Superior temporal gyrus (tissue), 1 donor: Measurements from ENCODE around the gene CDK5RAP2.
"Not testable (repeated sequence)": the region's sequence is repeated elsewhere in the genome, so short reads cannot be mapped to it uniquely, and the experiment has no call there.

Source experiments
- DNase-seq: peaks from one replicate; pipeline ENCODE4 v3.0.0-alpha.2; 2016; ENCODE audit errors: extremely low spot score

Gene CDK5RAP2

GRCh38 chr9:120592210-120592609, 12.2 kb upstream of the CDK5RAP2 start:
- DNase-seq = no peak

- DNase-seq = peak; percentile 32
These were observed 7.4 kb upstream of the CDK5RAP2 start for GRCh38 chr9:120587328-120587727.

DNA sequence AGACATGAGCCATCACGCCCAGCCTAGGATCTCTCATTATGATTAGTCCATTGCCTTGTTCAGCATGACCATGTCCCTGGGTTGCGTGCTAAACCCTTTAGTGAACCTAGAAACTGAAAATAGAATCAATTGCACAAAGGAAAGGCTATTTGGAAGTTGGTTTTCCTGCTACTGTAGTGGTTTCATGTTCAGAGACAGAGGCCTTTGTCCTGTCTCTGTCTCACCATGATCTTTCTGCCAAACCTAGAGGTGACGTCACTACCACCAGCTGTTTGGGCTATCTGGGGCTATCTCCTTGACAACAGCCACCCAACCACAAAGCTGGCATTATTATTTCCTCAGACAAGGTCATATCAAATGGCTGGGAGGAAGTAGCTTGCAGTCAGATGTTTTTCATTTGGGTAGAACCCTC, 4.0 kb upstream of the CDK5RAP2 start:
- peak; percentile 98 for DNase-seq

DNA sequence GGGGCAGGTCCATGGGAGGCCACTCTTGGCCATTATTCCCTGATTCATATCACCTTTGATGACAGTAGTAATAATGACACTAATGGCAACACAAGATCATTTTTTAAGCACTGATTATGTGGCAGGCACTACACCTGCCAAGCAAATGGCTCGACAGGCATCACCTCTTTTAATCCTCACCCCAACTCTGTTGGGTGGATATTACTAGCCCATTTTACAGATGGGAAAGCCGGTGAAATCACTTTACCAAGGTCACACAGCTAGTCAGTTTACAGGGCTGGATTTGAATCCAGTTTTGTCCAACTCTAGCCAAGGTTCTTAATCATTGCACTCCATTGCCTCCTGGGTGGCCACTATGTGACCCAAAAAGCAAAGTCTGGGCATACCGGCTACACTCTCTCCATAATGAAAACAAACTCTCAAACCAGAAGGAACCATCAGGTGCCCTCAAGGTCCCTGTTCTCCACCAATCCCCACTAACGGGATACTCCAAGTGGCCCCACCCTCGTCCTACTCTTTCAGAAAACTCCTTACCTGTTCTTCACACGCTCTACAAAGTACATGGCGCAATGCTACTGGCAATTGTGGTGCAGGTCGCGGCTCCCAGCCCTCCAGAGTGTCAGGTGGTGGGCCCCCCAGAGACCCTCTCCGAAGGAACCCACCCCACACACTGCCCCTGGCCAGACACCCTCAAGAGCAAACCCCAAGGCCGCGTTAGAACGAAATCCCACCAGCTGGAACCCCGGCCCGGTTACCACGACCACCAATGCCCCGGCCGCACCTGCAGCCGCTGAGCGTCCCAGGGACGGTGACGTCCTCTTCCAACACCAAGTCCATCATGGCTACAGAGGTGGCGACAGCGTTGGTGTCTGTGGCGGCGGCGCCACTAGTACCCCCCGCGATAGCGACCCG, 572 bp downstream of the CDK5RAP2 start:
- no peak for DNase-seq

GRCh38 chr9:120574473-120574872, 5.5 kb downstream of the CDK5RAP2 start:
- no peak for DNase-seq

DNA sequence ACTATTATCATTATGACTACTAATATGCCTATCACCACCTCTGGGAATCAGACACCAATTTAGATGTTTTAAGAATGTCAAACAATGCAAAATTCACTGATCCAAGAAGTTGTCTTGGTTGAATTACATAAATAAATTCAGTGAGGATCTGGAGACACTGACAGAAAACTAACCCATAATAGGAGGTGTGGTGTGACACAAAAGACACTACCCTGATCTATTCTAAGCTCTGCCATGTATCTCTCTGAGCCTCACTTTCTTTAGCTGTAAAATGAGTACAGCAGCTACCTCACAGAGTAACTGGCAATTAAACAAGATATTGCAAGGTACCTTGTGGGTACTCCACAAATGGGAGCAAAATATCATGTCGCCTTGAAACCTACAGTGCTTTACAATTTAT, 7.5 kb downstream of the CDK5RAP2 start:
- DNase-seq = no peak

DNA sequence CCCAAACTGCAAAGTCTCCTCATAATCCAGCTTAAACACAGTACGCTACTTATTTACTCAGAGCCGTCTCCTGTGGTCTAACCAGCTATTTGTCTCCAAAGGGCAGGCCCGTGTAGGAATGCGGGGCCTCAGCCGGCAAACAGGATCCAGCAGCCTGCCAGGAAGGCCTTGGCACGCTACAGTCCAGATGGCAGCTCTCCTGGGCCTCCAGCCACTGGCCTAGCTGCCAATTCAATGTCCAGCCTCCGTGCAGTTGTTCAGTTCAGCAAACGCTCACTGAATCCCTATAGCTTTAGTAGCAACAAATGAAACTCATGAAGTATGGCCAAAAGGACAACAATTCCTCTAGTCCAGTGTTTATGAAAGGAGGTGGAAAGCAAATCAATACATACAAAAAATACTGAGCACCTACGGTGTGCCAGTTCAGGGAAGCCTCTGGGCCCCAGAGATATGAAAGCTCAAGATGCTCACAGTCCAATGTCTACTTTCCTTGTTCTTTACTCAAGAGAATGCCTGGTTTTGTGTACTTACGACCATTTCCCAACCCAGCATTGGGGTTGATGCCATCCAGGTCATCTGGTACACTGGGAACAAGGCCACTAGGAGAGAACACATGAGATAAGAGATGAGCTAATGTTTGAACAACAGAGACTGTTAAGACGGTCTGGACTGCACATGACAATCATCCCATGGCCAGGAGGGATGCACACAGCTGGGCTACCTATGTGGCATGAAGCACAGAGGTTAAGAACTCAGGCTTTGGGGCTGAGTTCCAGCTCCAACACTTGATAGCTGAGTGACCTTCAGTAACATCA, 8.3 kb downstream of the CDK5RAP2 start:
- peak; percentile 85 for DNase-seq

GRCh38 chr9:120570296-120570695, 9.7 kb downstream of the CDK5RAP2 start:
- no peak for DNase-seq

- DNase-seq = peak; percentile 37
These were observed 10.4 kb downstream of the CDK5RAP2 start for GRCh38 chr9:120569556-120569955.

GRCh38 chr9:120568816-120569215, 11.2 kb downstream of the CDK5RAP2 start:
- no peak for DNase-seq

GRCh38 chr9:120567874-120568273, 12.1 kb downstream of the CDK5RAP2 start:
- no peak for DNase-seq

DNA sequence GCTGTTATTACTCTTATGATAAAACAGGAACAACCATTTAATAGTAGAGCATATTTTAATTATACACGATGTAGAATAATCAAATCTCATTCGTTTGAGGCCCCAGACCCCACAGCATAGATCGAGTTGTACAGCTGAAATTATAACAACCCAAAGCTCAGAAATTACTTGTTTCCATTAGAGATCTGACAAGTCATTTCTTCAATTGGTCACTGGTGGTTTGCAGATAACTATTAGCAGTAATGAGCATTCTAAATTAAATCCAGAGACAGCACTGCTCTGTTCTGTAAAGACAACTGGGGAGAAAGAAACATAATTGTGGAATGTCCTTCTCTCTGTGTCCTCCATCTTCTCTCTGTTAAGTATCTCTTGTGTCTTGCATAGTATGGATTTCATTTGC, 12.9 kb downstream of the CDK5RAP2 start:
- DNase-seq = no peak

DNA sequence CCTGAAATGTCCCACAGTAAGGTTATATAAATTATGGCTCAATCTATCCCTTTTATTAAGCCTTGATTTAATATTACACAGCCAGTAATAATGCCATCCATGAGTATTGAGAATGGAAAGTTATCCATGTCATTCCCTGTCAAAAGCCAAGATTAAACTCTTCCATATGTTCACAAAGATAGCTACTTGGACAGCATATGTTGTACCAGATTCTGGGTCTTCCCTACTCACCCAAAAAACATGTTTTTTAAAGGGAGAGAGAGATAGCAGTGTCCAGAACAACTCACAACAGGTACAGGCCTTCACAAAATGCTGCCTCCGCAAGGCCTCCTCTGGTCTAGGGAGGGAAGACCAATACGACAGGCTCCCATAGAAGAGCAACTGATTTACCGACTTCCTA, 15.4 kb downstream of the CDK5RAP2 start:
- DNase-seq = no peak

DNA sequence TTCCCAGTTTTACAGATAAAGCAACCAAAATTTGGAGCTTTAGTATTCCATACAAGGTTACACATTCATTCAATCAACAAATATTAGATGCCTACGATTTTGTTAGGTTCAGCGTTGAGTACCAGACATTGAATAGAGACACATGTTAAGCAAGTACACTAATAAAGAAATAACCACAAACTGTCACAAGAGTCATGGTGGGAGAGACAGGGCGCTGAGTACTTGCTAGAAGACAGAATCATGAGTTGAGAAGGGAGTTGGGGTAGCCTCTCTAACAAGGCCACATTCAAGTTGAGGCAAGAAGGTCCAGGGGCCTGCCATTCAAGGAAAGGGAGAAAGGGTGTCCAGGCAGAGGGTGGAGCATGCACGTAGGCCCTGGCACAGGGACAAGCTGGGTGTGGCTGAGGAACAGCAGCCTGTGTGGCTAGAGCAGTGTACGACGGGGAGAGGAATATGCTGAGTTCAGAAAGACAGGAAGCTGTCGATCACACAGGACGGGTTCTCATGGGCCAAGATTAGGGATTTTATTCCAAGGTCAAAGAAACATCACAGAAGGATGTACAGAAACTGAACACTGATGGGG, 17.0 kb downstream of the CDK5RAP2 start:
- DNase-seq = no peak

- DNase-seq = no peak
These were observed 18.3 kb downstream of the CDK5RAP2 start for GRCh38 chr9:120561709-120562108.

DNA sequence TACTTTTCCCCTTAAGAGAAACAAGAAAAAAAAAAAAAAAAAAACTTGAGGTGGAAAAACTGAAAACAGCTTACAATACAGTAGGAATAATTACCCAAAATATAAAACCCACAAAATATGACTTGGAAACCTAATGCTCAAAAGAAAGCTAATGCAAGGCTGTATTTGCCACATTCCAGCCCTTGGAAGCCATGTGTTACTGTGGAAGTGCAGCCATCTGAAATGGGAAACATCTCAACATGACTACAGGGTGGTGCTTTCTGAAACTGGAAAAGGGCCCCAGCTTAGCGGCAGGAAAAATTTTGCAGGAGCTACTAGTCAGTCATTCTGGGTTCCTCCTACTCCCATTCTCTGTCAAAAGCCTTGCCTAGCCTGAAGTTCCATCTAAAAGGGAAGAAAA, 20.4 kb downstream of the CDK5RAP2 start:
- DNase-seq = no peak

DNA sequence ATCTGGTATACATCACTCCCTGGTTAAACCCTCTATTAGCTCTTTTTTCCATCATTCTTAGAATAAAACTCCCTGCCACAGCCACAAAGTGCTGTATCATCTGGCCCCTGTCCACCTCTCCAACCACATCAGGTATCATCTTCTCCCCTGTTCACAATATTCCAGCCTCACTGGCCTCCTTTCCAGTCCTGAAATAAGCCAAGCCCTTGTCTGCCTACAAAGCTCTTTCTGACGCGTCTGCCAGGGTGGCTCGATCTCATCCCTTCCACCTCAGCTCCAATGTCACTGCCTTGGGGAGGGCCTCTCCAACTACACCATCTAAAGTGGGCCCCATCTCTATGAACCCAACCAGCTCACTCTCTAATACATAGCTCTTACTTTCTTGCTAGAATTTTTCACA, 21.5 kb downstream of the CDK5RAP2 start:
- no peak for DNase-seq

DNA sequence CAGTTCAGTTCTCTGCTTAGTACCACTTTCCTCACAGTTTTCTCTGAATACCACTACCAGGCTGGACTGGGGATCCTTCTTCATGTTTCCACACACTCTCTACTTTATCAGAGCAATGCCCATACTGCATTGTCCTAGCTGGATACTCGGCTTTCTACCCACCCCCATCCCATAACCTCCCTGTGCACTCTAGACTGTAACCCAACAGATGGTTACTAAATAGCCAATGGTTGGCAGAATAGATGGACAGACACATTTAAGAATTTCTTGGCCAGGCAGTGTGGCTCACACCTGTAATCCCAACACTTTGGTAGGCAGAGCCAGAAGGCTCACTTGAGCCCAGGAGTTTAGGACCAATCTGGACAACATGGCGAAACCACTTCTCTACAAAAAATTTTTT, 22.8 kb downstream of the CDK5RAP2 start:
- no peak for DNase-seq

DNA sequence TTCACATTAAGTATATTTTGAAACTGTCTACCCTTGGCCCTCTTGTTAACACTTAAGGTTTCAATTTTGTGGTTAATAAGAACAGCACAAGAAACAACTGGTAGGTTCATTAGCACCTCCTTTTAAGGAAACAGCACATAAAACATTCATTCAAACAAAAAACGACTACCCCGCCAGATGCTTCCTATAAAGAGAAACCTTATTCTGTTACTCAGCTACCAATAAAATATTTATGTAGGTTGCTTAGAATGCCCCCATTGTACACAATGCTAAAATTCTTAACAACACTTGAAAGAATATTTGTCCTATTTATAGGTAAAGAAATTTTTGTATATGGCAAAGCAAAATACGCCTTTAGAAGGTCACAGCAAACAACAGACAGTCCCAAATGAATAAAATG, 23.2 kb downstream of the CDK5RAP2 start:
- DNase-seq = no peak

GRCh38 chr9:120555839-120556238, 24.1 kb downstream of the CDK5RAP2 start:
- no peak for DNase-seq

DNA sequence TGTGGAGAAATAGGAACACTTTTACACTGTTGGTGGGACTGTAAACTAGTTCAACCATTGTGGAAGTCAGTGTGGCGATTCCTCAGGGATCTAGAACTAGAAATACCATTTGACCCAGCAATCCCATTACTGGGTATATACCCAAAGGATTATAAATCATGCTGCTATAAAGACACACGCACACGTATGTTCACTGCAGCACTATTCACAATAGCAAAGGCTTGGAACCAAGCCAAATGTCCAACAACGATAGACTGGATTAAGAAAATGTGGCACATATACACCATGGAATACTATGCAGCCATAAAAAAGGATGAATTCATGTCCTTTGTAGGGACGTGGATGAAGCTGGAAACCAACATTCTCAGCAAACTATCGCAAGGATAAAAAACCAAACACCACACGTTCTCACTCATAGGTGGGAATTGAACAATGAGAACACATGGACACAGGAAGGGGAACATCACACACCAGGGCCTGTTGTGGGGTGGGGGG, 27.7 kb downstream of the CDK5RAP2 start:
- not testable (repeated sequence) for DNase-seq
